ENCODE data around the gene PLEKHG4. TPM values are rescaled to one million over a fixed set of nuclear protein-coding genes. Genes with fewer than 3 reads are reported as not detected.

Gene PLEKHG4
- total RNA-seq, 5 donors from 2014 or later (not counting 1 experiment from before 2014, with no cell fraction given): 19.4 to 27.5 (median 24.9) TPM

DNA sequence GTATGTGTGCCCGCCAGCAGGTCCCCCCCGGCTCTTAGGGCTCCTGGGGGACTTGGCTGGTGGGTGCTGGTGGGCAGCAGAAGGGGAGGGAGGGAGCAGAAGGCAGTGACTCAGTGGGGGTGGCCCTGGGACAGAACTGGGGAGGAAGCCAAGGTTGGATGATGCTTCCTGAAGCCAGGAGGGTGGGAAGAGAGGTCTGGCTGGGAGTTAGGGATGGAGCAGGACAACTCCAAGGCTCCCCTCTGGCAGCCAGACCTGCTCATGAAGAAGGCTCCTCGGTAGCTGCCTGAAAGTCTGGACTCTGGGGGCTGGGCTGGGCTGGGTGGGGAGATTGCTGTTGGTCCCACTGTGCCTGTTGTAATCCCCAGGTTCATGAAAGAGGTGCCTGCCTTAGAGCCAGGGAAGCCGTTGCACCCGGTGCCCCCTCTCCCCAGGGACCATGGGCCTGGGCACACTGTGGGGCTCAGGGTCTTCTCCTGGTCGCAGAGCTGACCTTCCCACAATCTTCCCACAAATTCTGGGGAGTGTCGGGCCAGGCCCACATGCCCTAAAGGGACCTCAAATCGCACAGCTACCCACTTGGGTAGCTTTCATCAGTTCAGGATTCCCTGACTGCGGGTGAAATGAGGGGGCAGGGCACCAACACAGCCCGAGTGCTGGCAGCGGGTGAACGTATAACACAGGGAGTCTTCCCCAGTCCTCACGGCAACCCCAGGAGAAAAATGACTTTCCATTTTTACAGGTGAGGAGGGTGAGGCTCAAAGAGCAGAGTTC, 1.1 kb upstream of the PLEKHG4 start:
- Mint-ChIP-seq H3K9me3 (no peaks in the 10 kb centered on the region), H3K27me3 (no peaks in the 10 kb centered on the region), H3K4me3 (peak overlapping the region; percentile 75 to 80 (median 77)), H3K27ac (peak overlapping the region; percentile 55 to 79), H3K4me1 (peaks cover 9 to 19% (median 16%) of the 10 kb centered on the region in 3 donors), H3K36me3 (peaks cover 9% of the 10 kb centered on the region)
- peak overlapping the region; percentile 78 to 89 for H3K4me3 ChIP-seq (ENCODE audit: control insufficient read depth in 1 of 2, extremely low read depth in 1 of 2, low read length in 1 of 2)
- H3K27me3 ChIP-seq (replicated peaks in 1 of 2; ENCODE audit: control insufficient read depth in 2 of 2, extremely low read depth in 1 of 2, insufficient read depth in 2 of 2, low read length in 1 of 2): no peaks in the 10 kb centered on the region
- CTCF ChIA-PET: interaction anchor here (0.5 to 0.6 kb wide), 2 partner anchors 144 to 444 kb away, joined by 3 to 4 read pairs; no protein-coding TSS in a partner anchor
- no peaks in the 10 kb centered on the region for H3K9me3 ChIP-seq
- POLR2A ChIA-PET: no interaction called here
- peak overlapping the region; percentile 52 for H3K27ac ChIP-seq (ENCODE audit: low read length)
- DNase-seq (no peak), ATAC-seq (replicated peaks in 1 of 4) (no peak)
- 64% methylated on average over 10 of the region's 13 CpGs for WGBS (ENCODE audit: insufficient coverage)
- H3K4me1 ChIP-seq (ENCODE audit: control insufficient read depth in 1 of 2, extremely low read depth in 1 of 2, insufficient read depth in 2 of 2, low read length in 2 of 2): peaks cover 6 to 24% of the 10 kb centered on the region in 2 experiments
- H3K36me3 ChIP-seq (ENCODE audit: control insufficient read depth in 2 of 2, extremely low read depth in 1 of 2, insufficient read depth in 1 of 2, low read length in 1 of 2): peaks cover 10 to 11% of the 10 kb centered on the region in 2 donors

DNA sequence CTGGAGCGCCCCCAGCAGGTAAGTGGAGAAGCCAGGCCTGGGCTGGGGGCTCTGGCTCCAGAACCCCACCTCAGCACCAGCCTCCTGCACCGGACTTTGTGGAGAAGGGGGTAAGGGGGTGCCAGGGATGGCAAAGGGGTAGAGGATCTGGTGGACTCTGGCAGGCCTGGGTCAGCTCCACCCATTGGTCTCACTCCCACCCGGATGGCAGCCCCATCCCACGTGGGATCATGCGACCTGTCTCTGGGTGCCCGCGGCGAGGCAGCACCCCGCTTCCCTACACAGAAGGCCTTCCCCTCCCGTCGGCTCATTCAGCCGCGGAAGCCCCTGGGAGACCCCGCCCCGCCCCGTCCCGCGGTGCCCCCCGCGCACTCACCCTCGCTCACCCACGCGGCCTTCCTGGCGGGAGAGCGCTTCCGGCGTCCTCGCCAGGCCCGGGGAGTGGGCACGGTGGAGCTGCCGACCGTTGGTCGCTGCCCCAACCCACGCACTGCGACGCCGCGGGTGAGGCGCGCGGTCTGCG, 498 bp upstream of the PLEKHG4 start:
- under 1% methylated on average over 38 of the region's 42 CpGs for WGBS (ENCODE audit: insufficient coverage)
- peaks cover 6 to 24% of the 10 kb centered on the region in 2 experiments for H3K4me1 ChIP-seq (ENCODE audit: control insufficient read depth in 1 of 2, extremely low read depth in 1 of 2, insufficient read depth in 2 of 2, low read length in 2 of 2)
- Mint-ChIP-seq H3K27ac (peak overlapping the region; percentile 55 to 79), H3K4me3 (peak overlapping the region; percentile 75 to 80 (median 77)), H3K4me1 (peaks cover 9 to 19% (median 16%) of the 10 kb centered on the region in 3 donors), H3K9me3 (no peaks in the 10 kb centered on the region), H3K27me3 (no peaks in the 10 kb centered on the region), H3K36me3 (peaks cover 9% of the 10 kb centered on the region)
- ATAC-seq (replicated peaks in 1 of 4) (peak; percentile 56 to 66 (median 58)), DNase-seq (peak in 29 of 35 experiments; percentile 11 to 57 (median 27))
- H3K27ac ChIP-seq (ENCODE audit: low read length): peak overlapping the region; percentile 52
- H3K4me3 ChIP-seq (ENCODE audit: control insufficient read depth in 1 of 2, extremely low read depth in 1 of 2, low read length in 1 of 2): peak overlapping the region; percentile 78 to 89
- H3K27me3 ChIP-seq (replicated peaks in 1 of 2; ENCODE audit: control insufficient read depth in 2 of 2, extremely low read depth in 1 of 2, insufficient read depth in 2 of 2, low read length in 1 of 2): no peaks in the 10 kb centered on the region
- H3K9me3 ChIP-seq: no peaks in the 10 kb centered on the region
- ChIA-PET CTCF (interaction anchor here in 1 of 2 donors (0.5 kb wide), 1 partner anchor 144 kb away, joined by 3 read pairs; no protein-coding TSS in a partner anchor), POLR2A (no interaction called here)
- H3K36me3 ChIP-seq (ENCODE audit: control insufficient read depth in 2 of 2, extremely low read depth in 1 of 2, insufficient read depth in 1 of 2, low read length in 1 of 2): peaks cover 10 to 17% of the 10 kb centered on the region in 2 donors

DNA sequence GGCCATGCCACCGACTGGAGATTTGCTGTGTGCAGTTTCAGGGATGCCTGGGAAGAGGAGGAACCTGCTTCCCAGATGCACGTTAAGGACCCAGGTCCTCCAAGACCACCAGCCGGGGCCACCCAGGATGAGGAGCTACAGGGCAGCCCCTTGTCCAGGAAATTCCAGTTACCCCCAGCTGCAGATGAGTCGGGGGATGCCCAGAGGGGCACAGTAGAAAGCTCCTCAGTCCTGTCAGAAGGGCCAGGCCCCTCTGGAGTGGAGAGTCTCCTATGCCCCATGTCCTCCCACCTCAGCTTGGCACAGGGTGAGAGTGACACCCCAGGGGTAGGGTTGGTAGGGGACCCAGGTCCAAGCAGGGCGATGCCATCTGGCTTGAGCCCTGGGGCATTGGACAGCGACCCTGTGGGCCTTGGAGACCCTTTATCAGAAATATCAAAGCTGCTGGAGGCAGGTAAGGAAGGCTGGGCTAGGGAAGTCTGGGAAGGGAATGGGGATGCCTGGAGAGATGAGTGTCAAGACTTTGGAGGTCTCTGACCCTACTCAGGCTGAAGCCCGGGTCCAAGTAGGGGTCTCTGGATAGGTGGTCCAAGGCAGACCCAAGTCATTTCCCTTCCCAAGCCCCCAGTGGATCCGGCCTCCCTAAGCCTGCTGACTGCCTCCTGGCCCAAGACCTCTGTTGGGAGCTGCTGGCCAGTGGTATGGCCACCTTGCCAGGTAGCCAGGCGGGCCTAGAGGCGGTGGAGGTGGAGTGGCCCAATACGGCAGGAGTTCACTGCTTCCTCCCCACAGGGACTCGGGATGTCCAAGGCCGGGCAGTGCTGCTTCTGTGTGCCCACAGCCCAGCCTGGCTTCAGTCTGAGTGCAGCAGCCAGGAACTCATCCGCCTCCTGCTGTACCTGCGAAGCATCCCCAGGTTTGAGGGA, 1.0 kb downstream of the PLEKHG4 start:
- POLR2A ChIA-PET: no interaction called here
- H3K27me3 Mint-ChIP-seq: no peaks in the 10 kb centered on the region
- no peaks in the 10 kb centered on the region for H3K9me3 Mint-ChIP-seq
- DNase-seq (no peak), ATAC-seq (replicated peaks in 1 of 4) (no peak)
- CTCF ChIA-PET: interaction anchor here in 1 of 2 donors (0.6 kb wide), 2 partner anchors 106 to 183 kb away, joined by 3 to 5 read pairs; no protein-coding TSS in a partner anchor
- H3K9me3 ChIP-seq: no peaks in the 10 kb centered on the region
- H3K36me3 Mint-ChIP-seq: peaks cover 9% of the 10 kb centered on the region
- no peaks in the 10 kb centered on the region for H3K27me3 ChIP-seq (replicated peaks in 1 of 2; ENCODE audit: control insufficient read depth in 2 of 2, extremely low read depth in 1 of 2, insufficient read depth in 2 of 2, low read length in 1 of 2)
- WGBS (ENCODE audit: insufficient coverage): 97% methylated on average over 13 of the region's 15 CpGs
- peak overlapping the region in 1 of 2 donors; percentile 11 for H3K27ac Mint-ChIP-seq
- no peak overlapping the region for H3K27ac ChIP-seq (ENCODE audit: low read length)
- H3K36me3 ChIP-seq (ENCODE audit: control insufficient read depth in 2 of 2, extremely low read depth in 1 of 2, insufficient read depth in 1 of 2, low read length in 1 of 2): peaks cover 9 to 21% of the 10 kb centered on the region in 2 donors
- H3K4me3 ChIP-seq (ENCODE audit: control insufficient read depth in 1 of 2, extremely low read depth in 1 of 2, low read length in 1 of 2): peak overlapping the region; percentile 15 to 23
- H3K4me1 ChIP-seq (ENCODE audit: control insufficient read depth in 1 of 2, extremely low read depth in 1 of 2, insufficient read depth in 2 of 2, low read length in 2 of 2): peaks cover 6 to 24% of the 10 kb centered on the region in 2 experiments
- peaks cover 9 to 17% (median 14%) of the 10 kb centered on the region in 3 donors for H3K4me1 Mint-ChIP-seq
- peak overlapping the region; percentile 39 to 77 (median 44) for H3K4me3 Mint-ChIP-seq

DNA sequence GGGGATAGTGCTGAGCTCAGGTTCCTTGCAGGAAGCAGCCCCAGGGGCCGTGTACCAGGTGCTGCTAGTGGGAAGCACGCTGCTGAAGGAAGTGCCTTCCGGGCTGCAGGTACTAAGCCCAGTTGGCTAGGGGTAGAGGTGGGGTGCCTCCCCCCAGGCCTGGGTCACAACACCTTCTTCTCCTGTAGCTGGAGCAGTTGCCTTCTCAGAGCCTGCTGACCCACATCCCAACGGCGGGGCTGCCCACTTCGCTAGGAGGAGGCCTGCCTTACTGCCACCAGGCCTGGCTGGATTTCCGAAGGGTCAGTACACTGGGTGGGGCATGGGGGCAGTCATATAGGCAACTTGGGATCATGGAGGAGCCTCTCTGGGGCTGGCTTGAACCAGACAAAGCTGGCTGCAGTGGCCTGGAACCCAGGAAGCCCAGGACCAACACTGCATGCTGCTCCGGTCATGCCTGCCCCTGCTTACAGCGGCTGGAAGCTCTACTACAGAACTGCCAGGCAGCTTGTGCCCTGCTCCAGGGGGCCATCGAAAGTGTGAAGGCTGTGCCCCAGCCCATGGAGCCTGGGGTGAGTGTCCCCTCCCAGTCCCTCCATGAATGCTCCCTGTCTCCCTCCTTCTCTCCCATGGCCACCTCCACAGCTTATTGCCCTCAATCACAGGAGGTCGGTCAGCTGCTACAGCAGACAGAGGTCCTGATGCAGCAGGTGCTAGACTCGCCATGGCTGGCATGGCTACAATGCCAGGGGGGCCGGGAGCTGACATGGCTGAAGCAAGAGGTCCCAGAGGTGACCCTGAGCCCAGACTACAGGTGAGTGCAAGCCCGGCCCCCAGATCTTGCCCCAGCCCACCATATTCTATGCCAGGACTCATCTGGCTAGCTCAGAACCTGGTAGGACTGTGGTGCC, 2.5 kb downstream of the PLEKHG4 start:
- no peaks in the 10 kb centered on the region for H3K9me3 ChIP-seq
- peaks cover 3% of the 10 kb centered on the region for H3K36me3 Mint-ChIP-seq
- DNase-seq: no peak
- ChIA-PET POLR2A (no interaction called here), CTCF (interaction anchor here (0.6 to 0.7 kb wide), 3 partner anchors 14 to 833 kb away, joined by 3 read pairs; no protein-coding TSS in a partner anchor)
- H3K4me3 Mint-ChIP-seq: peak overlapping the region in 1 of 3 donors; percentile 13
- no peak overlapping the region for H3K27ac ChIP-seq (ENCODE audit: low read length)
- H3K9me3 Mint-ChIP-seq: no peaks in the 10 kb centered on the region
- peaks cover 0 to 22% of the 10 kb centered on the region in 2 donors for H3K36me3 ChIP-seq (ENCODE audit: control insufficient read depth in 2 of 2, extremely low read depth in 1 of 2, insufficient read depth in 1 of 2, low read length in 1 of 2)
- no peaks in the 10 kb centered on the region for H3K27me3 ChIP-seq (replicated peaks in 1 of 2; ENCODE audit: control insufficient read depth in 2 of 2, extremely low read depth in 1 of 2, insufficient read depth in 2 of 2, low read length in 1 of 2)
- no peak overlapping the region for H3K27ac Mint-ChIP-seq
- peaks cover 9 to 12% (median 10%) of the 10 kb centered on the region in 3 donors for H3K4me1 Mint-ChIP-seq
- WGBS (ENCODE audit: insufficient coverage): 83% methylated on average over 10 of the region's 14 CpGs
- no peak overlapping the region for H3K4me3 ChIP-seq (ENCODE audit: control insufficient read depth in 1 of 2, extremely low read depth in 1 of 2, low read length in 1 of 2)
- peaks cover 6 to 24% of the 10 kb centered on the region in 2 experiments for H3K4me1 ChIP-seq (ENCODE audit: control insufficient read depth in 1 of 2, extremely low read depth in 1 of 2, insufficient read depth in 2 of 2, low read length in 2 of 2)
- ATAC-seq (replicated peaks in 1 of 4): no peak
- H3K27me3 Mint-ChIP-seq: no peaks in the 10 kb centered on the region

DNA sequence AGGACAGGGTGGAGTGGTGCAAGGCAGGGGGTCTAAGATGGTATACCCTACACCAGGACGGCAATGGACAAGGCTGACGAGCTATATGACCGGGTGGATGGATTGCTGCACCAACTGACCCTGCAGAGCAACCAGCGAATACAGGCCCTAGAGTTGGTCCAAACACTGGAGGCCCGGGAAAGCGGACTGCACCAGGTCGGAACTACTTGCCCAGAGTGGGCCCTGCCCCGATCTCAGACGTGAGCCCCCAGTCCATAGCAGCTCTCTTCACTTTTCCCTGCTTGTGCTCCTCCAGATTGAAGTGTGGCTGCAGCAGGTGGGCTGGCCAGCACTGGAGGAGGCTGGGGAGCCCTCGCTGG, 3.1 kb downstream of the PLEKHG4 start:
- H3K4me1 Mint-ChIP-seq: peaks cover 9 to 10% (median 10%) of the 10 kb centered on the region in 3 donors
- POLR2A ChIA-PET: interaction anchor here in 1 of 2 donors (0.6 kb wide), 1 partner anchor 323 kb away, joined by 5 read pairs; no protein-coding TSS in a partner anchor
- H3K9me3 ChIP-seq: no peaks in the 10 kb centered on the region
- peaks cover 2% of the 10 kb centered on the region for H3K36me3 Mint-ChIP-seq
- no peaks in the 10 kb centered on the region for H3K27me3 Mint-ChIP-seq
- no peak overlapping the region for H3K4me3 Mint-ChIP-seq
- peaks cover 0 to 22% of the 10 kb centered on the region in 2 donors for H3K36me3 ChIP-seq (ENCODE audit: control insufficient read depth in 2 of 2, extremely low read depth in 1 of 2, insufficient read depth in 1 of 2, low read length in 1 of 2)
- DNase-seq (no peak), ATAC-seq (replicated peaks in 1 of 4) (no peak)
- WGBS (ENCODE audit: insufficient coverage): 94% methylated on average over 10 of the region's 10 CpGs
- H3K27me3 ChIP-seq (replicated peaks in 1 of 2; ENCODE audit: control insufficient read depth in 2 of 2, extremely low read depth in 1 of 2, insufficient read depth in 2 of 2, low read length in 1 of 2): no peaks in the 10 kb centered on the region
- H3K4me3 ChIP-seq (ENCODE audit: control insufficient read depth in 1 of 2, extremely low read depth in 1 of 2, low read length in 1 of 2): no peak overlapping the region
- H3K27ac Mint-ChIP-seq: no peak overlapping the region
- H3K4me1 ChIP-seq (ENCODE audit: control insufficient read depth in 1 of 2, extremely low read depth in 1 of 2, insufficient read depth in 2 of 2, low read length in 2 of 2): peaks cover 6 to 24% of the 10 kb centered on the region in 2 experiments
- no peak overlapping the region for H3K27ac ChIP-seq (ENCODE audit: low read length)
- CTCF ChIA-PET: no interaction called here
- H3K9me3 Mint-ChIP-seq: no peaks in the 10 kb centered on the region

Measured in T-cell (primary cell).